HUES48 (cell line): Measurements from ENCODE around the gene MRPL36.

Source experiments
- H3K27ac ChIP-seq: one replicate; pipeline ENCODE4 v1.7.0; 2013; ENCODE audit warnings: low read depth, low read length, inconsistent platforms
- H3K27me3 ChIP-seq: 2 replicates; pipeline ENCODE4 v1.6.1; 2013; ENCODE audit warnings: mild to moderate bottlenecking, low read length; ENCODE audit not compliant: control insufficient read depth, insufficient read depth
- H3K36me3 ChIP-seq: 2 replicates; pipeline ENCODE4 v1.6.1; 2013; ENCODE audit warnings: low read length; ENCODE audit not compliant: control insufficient read depth, insufficient read depth
- H3K4me1 ChIP-seq: 2 replicates; pipeline ENCODE4 v1.6.1; 2013; ENCODE audit warnings: mild to moderate bottlenecking, low read length; ENCODE audit not compliant: control insufficient read depth, insufficient read depth
- H3K4me3 ChIP-seq: 2 replicates; pipeline ENCODE4 v1.5.1; 2013; ENCODE audit warnings: mild to moderate bottlenecking, low read depth, low read length
- H3K9ac ChIP-seq: 2 replicates; pipeline ENCODE4 v1.6.1; 2013; ENCODE audit warnings: mild to moderate bottlenecking, low read depth, low read length, moderate library complexity
- H3K9me3 ChIP-seq: 2 replicates; pipeline ENCODE4 v1.6.1; 2013; ENCODE audit warnings: low read length; ENCODE audit not compliant: control insufficient read depth, insufficient read depth

Gene MRPL36

GRCh38 chr5:1838013-1838412 lies 38.4 kb upstream of the MRPL36 start:
- peaks cover 4% of the 10 kb centered on the region; the same call in 1 of the 2 replicates for H3K27me3 ChIP-seq

GRCh38 chr5:1836891-1837880 lies 37.5 kb upstream of the MRPL36 start:
- Histone ChIP-seq H3K27me3 (peaks cover 4% of the 10 kb centered on the region; the same call in 1 of the 2 replicates), H3K9me3 (no peaks in the 10 kb centered on the region), H3K4me3 (no peak overlapping the region), H3K9ac (no peak overlapping the region), H3K36me3 (no peaks in the 10 kb centered on the region), H3K27ac (no peak overlapping the region), H3K4me1 (peaks cover 15% of the 10 kb centered on the region)

More at GRCh38 chr5:1838013-1838412, 38.4 kb upstream of the MRPL36 start:
- H3K4me3 ChIP-seq, result no peak overlapping the region
- H3K36me3 ChIP-seq, result no peaks in the 10 kb centered on the region
- H3K27ac ChIP-seq, result no peak overlapping the region
- no peak overlapping the region for H3K9ac ChIP-seq
- no peaks in the 10 kb centered on the region for H3K9me3 ChIP-seq
- H3K4me1 ChIP-seq, result peaks cover 15% of the 10 kb centered on the region

GRCh38 chr5:1836176-1836890 lies 36.7 kb upstream of the MRPL36 start:
- Histone ChIP-seq H3K27me3 (no peaks in the 10 kb centered on the region; the same call in 1 of the 2 replicates), H3K9me3 (no peaks in the 10 kb centered on the region), H3K27ac (no peak overlapping the region), H3K4me1 (peaks cover 19% of the 10 kb centered on the region), H3K36me3 (no peaks in the 10 kb centered on the region), H3K9ac (no peak overlapping the region), H3K4me3 (no peak overlapping the region)

- no peak overlapping the region for H3K4me3 ChIP-seq
- H3K36me3 ChIP-seq, result no peaks in the 10 kb centered on the region
- peaks cover 18% of the 10 kb centered on the region for H3K4me1 ChIP-seq
- H3K27ac ChIP-seq, result no peak overlapping the region
- no peak overlapping the region for H3K9ac ChIP-seq
- H3K9me3 ChIP-seq, result no peaks in the 10 kb centered on the region
- no peaks in the 10 kb centered on the region; the same call in 1 of the 2 replicates for H3K27me3 ChIP-seq
Measured at GRCh38 chr5:1835431-1835830, 35.8 kb upstream of the MRPL36 start.

GRCh38 chr5:1834721-1835429 lies 35.2 kb upstream of the MRPL36 start:
- no peaks in the 10 kb centered on the region for H3K9me3 ChIP-seq
- H3K9ac ChIP-seq, result no peak overlapping the region
- no peaks in the 10 kb centered on the region for H3K36me3 ChIP-seq
- no peak overlapping the region for H3K4me3 ChIP-seq
- no peaks in the 10 kb centered on the region; the same call in 1 of the 2 replicates for H3K27me3 ChIP-seq
- no peak overlapping the region for H3K27ac ChIP-seq
- peaks cover 18% of the 10 kb centered on the region for H3K4me1 ChIP-seq

GRCh38 chr5:1834022-1834551 lies 34.5 kb upstream of the MRPL36 start:
- no peaks in the 10 kb centered on the region for H3K9me3 ChIP-seq
- peaks cover 18% of the 10 kb centered on the region for H3K4me1 ChIP-seq
- no peaks in the 10 kb centered on the region for H3K36me3 ChIP-seq
- no peak overlapping the region for H3K27ac ChIP-seq
- no peak overlapping the region for H3K9ac ChIP-seq
- H3K27me3 ChIP-seq, result no peaks in the 10 kb centered on the region
- no peak overlapping the region for H3K4me3 ChIP-seq

GRCh38 chr5:1833264-1834021 lies 33.8 kb upstream of the MRPL36 start:
- Histone ChIP-seq H3K36me3 (no peaks in the 10 kb centered on the region), H3K4me3 (no peak overlapping the region), H3K27me3 (no peaks in the 10 kb centered on the region), H3K4me1 (peaks cover 20% of the 10 kb centered on the region), H3K9ac (no peak overlapping the region), H3K9me3 (no peaks in the 10 kb centered on the region), H3K27ac (no peak overlapping the region)

GRCh38 chr5:1832511-1833250 lies 33.0 kb upstream of the MRPL36 start:
- H3K9me3 ChIP-seq, result no peaks in the 10 kb centered on the region
- H3K4me1 ChIP-seq, result peaks cover 27% of the 10 kb centered on the region
- H3K4me3 ChIP-seq, result no peak overlapping the region
- H3K27ac ChIP-seq, result no peak overlapping the region
- no peaks in the 10 kb centered on the region for H3K27me3 ChIP-seq
- no peaks in the 10 kb centered on the region for H3K36me3 ChIP-seq
- no peak overlapping the region for H3K9ac ChIP-seq

- no peak overlapping the region for H3K9ac ChIP-seq
- H3K27ac ChIP-seq, result no peak overlapping the region
- H3K9me3 ChIP-seq, result no peaks in the 10 kb centered on the region
- no peaks in the 10 kb centered on the region for H3K36me3 ChIP-seq
- H3K4me3 ChIP-seq, result no peak overlapping the region
- H3K27me3 ChIP-seq, result no peaks in the 10 kb centered on the region
- peaks cover 30% of the 10 kb centered on the region for H3K4me1 ChIP-seq
Measured at GRCh38 chr5:1831677-1832313, 32.2 kb upstream of the MRPL36 start.
